ELR (cell line): ENCODE data around the gene RPLP1.
"Not testable (repeated sequence)": the region's sequence is repeated elsewhere in the genome, so short reads cannot be mapped to it uniquely, and the experiment has no call there.

Experiments used
- DNase-seq: peaks from one replicate; pipeline ENCODE4 v3.0.0-alpha.2; 2015; ENCODE audit warnings: low read depth

Gene RPLP1

GRCh38 chr15:69439623-69440022, 13.0 kb upstream of the RPLP1 start:
- DNase-seq = no peak

- no peak for DNase-seq
Observed at GRCh38 chr15:69443032-69443611, 9.5 kb upstream of the RPLP1 start.

- no peak for DNase-seq
Observed at GRCh38 chr15:69444686-69445085, 7.9 kb upstream of the RPLP1 start.

- DNase-seq = no peak
Observed at GRCh38 chr15:69446953-69447352, 5.7 kb upstream of the RPLP1 start.

GRCh38 chr15:69450221-69450620, 2.4 kb upstream of the RPLP1 start:
- not testable (repeated sequence) for DNase-seq

GRCh38 chr15:69450968-69451695, 1.5 kb upstream of the RPLP1 start:
- DNase-seq = no peak

GRCh38 chr15:69451951-69452691, 497 bp upstream of the RPLP1 start:
- peak; percentile 36 for DNase-seq

- DNase-seq = no peak
Observed at GRCh38 chr15:69454953-69455352, 2.3 kb downstream of the RPLP1 start.

GRCh38 chr15:69456208-69457166, 3.9 kb downstream of the RPLP1 start:
- peak; percentile 15 for DNase-seq

- DNase-seq = peak; percentile 49
Observed at GRCh38 chr15:69457304-69458280, 5.0 kb downstream of the RPLP1 start.

- DNase-seq = no peak
Observed at GRCh38 chr15:69459066-69459465, 6.4 kb downstream of the RPLP1 start.

- DNase-seq = no peak
Observed at GRCh38 chr15:69460481-69460880, 7.9 kb downstream of the RPLP1 start.

- no peak for DNase-seq
Observed at GRCh38 chr15:69462030-69462492, 9.4 kb downstream of the RPLP1 start.

- peak; percentile 98 for DNase-seq
Observed at GRCh38 chr15:69462493-69463181, 10.0 kb downstream of the RPLP1 start.

GRCh38 chr15:69463182-69463756, 10.7 kb downstream of the RPLP1 start:
- peak; percentile 14 for DNase-seq

GRCh38 chr15:69465253-69465652, 12.6 kb downstream of the RPLP1 start:
- DNase-seq = no peak

GRCh38 chr15:69466733-69467132, 14.1 kb downstream of the RPLP1 start:
- DNase-seq = no peak

- no peak for DNase-seq
Observed at GRCh38 chr15:69467636-69468035, 15.0 kb downstream of the RPLP1 start.

- peak; percentile 77 for DNase-seq
Observed at GRCh38 chr15:69468241-69469121, 15.9 kb downstream of the RPLP1 start.
